Neural crest cell (in vitro differentiated cells): ENCODE measurements around the gene RSPH6A. TPM values are rescaled to one million over a fixed set of nuclear protein-coding genes. Genes with fewer than 3 reads are reported as not detected.

ENCODE experiments used
- DNase-seq: peaks from one replicate; pipeline ENCODE4 v3.0.0; 2021; ENCODE audit warnings: low read depth, mixed read lengths, low spot score
- H3K27ac Mint-ChIP-seq: one replicate; pipeline ENCODE4 v1.8.0; 2021; ENCODE audit warnings: mild to moderate bottlenecking, mixed read lengths; ENCODE audit not compliant: unreplicated experiment
- H3K27me3 Mint-ChIP-seq: 2 replicates; pipeline ENCODE4 v1.8.0; 2021; ENCODE audit warnings: low read depth, mild to moderate bottlenecking, mixed read lengths
- H3K36me3 Mint-ChIP-seq: 2 replicates; pipeline ENCODE4 v1.8.0; 2021; ENCODE audit warnings: low read depth, mild to moderate bottlenecking, mixed read lengths
- H3K4me1 Mint-ChIP-seq: 2 replicates; pipeline ENCODE4 v1.8.0; 2021; ENCODE audit warnings: mixed read lengths
- H3K4me3 Mint-ChIP-seq: one replicate; pipeline ENCODE4 v1.8.0; 2021; ENCODE audit warnings: mild to moderate bottlenecking, mixed read lengths
- H3K9me3 Mint-ChIP-seq: 2 replicates; pipeline ENCODE4 v1.8.0; 2021; ENCODE audit warnings: mixed read lengths
- CTCF ChIP-seq: fragments of 200-600 bp; sonication (generic); conservative IDR thresholded peaks from 2 replicates; pipeline ENCODE4 v1.5.0; 2021; ENCODE audit warnings: antibody characterized with exemption, mild to moderate bottlenecking
- total RNA-seq: library from RNA; stranded (reverse); gene quantifications from 2 replicates; pipeline ENCODE4 v1.2.1, GENCODE V29; 2021

RSPH6A gene
- total RNA-seq, 1 donor from 2014 or later: 0.44 TPM

DNA sequence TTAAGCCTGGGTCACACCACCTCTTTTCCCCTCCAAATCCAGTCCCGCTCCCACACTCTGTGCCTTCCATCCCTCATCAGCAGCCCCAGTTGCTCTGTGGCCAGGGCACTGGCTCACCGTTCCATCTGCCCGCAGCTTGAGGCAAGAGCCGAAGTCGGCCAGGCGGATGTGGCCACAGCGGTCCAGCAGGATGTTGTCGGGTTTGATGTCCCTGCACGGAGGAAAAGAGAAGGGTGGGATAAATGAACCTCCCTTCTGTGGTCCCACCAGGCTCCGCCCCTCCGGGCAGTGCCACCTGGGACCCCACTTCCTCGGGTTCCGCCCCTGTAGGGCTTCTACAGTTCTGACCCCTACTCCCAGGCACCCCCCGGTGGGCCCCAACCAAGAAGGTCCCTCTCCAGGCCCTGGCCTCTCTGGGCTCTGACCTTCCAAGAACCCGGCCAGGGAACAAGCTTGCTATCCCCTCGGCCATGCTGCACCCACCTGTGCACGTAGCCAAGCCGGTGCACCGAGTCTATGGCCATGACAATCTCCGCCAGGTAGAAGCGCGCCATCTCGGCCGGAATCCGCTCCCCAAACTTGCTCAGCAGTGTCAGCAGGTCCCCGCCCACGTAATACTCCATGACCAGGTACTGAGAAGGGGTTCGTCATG, 37.0 kb downstream of the RSPH6A start:
- peaks cover 22% of the 10 kb centered on the region for H3K4me1 Mint-ChIP-seq
- DNase-seq: no peak
- peak overlapping the region; percentile 87 for H3K4me3 Mint-ChIP-seq
- H3K27ac Mint-ChIP-seq: no peak overlapping the region
- H3K27me3 Mint-ChIP-seq: peaks cover 10% of the 10 kb centered on the region
- no peaks in the 10 kb centered on the region for H3K9me3 Mint-ChIP-seq
- peaks cover 12% of the 10 kb centered on the region for H3K36me3 Mint-ChIP-seq
- TF ChIP-seq CTCF: no peak

DNA sequence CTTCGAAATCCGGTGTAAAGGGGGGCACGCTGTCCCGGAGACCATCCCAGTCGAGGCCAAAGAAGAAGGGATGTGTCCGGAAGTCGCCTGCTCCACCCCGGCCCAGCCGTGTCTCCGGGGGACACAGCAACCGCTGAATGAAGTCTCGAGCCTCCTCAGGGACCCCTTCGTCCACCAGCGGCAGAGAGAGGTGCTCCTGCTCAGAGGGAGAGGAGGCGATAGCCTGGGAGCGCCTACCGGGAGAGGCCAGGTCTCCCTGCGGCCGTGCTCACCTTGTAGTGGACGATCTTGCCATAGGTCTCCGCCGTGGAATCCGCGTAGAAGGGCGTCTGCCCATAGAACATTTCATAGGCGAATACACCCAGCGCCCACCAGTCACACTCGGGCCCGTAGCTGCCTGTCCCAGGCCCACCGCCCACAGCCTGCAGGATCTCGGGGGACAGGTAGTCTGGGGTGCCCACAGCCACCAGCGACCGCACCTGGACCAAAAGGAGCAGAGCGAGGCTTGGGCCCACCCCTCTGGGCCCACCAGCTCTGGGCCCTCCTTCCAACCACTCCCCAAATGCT, 37.6 kb downstream of the RSPH6A start:
- peaks cover 12% of the 10 kb centered on the region for H3K36me3 Mint-ChIP-seq
- DNase-seq: no peak
- H3K27ac Mint-ChIP-seq: no peak overlapping the region
- no peak for TF ChIP-seq CTCF
- H3K27me3 Mint-ChIP-seq: peaks cover 10% of the 10 kb centered on the region
- peak overlapping the region; percentile 27 for H3K4me3 Mint-ChIP-seq
- H3K9me3 Mint-ChIP-seq: no peaks in the 10 kb centered on the region
- H3K4me1 Mint-ChIP-seq: peaks cover 21% of the 10 kb centered on the region

GRCh38 chr19:45774765-45775164, 40.3 kb downstream of the RSPH6A start:
- Mint-ChIP-seq H3K27ac (no peak overlapping the region), H3K9me3 (no peaks in the 10 kb centered on the region), H3K27me3 (peaks cover 20% of the 10 kb centered on the region), H3K36me3 (peaks cover 22% of the 10 kb centered on the region), H3K4me3 (peak overlapping the region; percentile 44), H3K4me1 (peaks cover 27% of the 10 kb centered on the region)
- TF ChIP-seq CTCF: no peak
- no peak for DNase-seq

DNA sequence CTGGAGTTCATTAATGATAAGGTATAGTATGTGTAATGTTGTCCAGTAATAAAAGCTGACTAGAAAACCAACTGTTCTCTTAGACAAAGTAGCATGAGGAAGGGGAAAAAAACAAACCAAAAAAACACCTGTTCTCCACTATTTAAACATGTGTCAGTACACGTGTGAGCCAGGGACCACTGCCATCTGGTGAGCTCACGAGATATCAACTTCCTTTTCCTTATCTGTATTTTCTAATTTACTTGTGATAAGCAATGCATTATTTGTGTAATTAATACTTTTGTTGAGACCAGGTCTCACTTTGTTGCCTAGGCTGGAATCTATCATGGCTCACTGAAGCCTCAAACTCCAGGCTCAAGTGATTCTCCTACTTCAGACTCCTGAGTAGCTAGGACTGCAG, 41.7 kb downstream of the RSPH6A start:
- Mint-ChIP-seq H3K27me3 (peaks cover 23% of the 10 kb centered on the region), H3K36me3 (peaks cover 17% of the 10 kb centered on the region), H3K4me3 (peak overlapping the region; percentile 69), H3K9me3 (no peaks in the 10 kb centered on the region), H3K27ac (no peak overlapping the region), H3K4me1 (peaks cover 20% of the 10 kb centered on the region)
- TF ChIP-seq CTCF: no peak
- no peak for DNase-seq

DNA sequence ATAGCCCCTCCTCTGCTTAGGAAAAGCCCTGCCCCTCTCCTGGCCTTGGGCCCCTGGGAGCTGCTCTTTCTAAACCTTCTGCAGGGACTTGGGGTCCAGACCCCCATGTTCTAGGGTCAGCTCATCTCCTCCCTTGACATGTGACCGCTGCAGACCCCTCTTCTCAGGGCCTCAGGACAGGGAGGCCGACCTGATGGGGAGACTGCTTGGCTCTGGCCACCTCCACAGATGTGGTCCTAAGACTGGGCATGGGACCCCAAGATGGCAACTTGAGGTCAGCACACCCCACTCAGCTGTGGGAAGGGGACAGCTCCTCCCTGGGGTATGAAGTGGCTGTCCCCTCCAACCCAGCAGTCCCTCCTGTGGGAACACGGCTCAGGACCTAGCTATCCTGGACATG, 42.2 kb downstream of the RSPH6A start:
- Mint-ChIP-seq H3K27ac (no peak overlapping the region), H3K4me1 (peaks cover 20% of the 10 kb centered on the region), H3K27me3 (peaks cover 23% of the 10 kb centered on the region), H3K36me3 (peaks cover 16% of the 10 kb centered on the region), H3K9me3 (no peaks in the 10 kb centered on the region), H3K4me3 (peak overlapping the region; percentile 69)
- no peak for DNase-seq
- no peak for TF ChIP-seq CTCF
